Measurements from ENCODE around the gene NXN.
"Not testable (repeated sequence)": the region's sequence is repeated elsewhere in the genome, so short reads cannot be mapped to it uniquely, and the experiment has no call there.

Gene NXN

GRCh38 chr17:814371-814770 is 165.2 kb downstream of the NXN start:
- DNase-seq, result no peak

- DNase-seq, result no peak
Observed at GRCh38 chr17:812638-813204, 166.9 kb downstream of the NXN start.

GRCh38 chr17:811051-811784 is 168.4 kb downstream of the NXN start:
- DNase-seq, result peak; percentile 15 to 16

GRCh38 chr17:807523-808294 is 171.9 kb downstream of the NXN start:
- DNase-seq, result no peak

- no peak for DNase-seq
Observed at GRCh38 chr17:806781-807522, 172.6 kb downstream of the NXN start.

- DNase-seq, result no peak
Observed at GRCh38 chr17:806346-806745, 173.2 kb downstream of the NXN start.

- DNase-seq, result not testable (repeated sequence)
Observed at GRCh38 chr17:805886-806285, 173.7 kb downstream of the NXN start.

GRCh38 chr17:804541-805435 is 174.8 kb downstream of the NXN start:
- peak in 1 of 2 experiments; percentile 35 for DNase-seq

- DNase-seq, result no peak
Observed at GRCh38 chr17:802901-803881, 176.4 kb downstream of the NXN start.

GRCh38 chr17:802481-802880 is 177.1 kb downstream of the NXN start:
- DNase-seq, result no peak

- DNase-seq, result no peak
Observed at GRCh38 chr17:801660-802059, 177.9 kb downstream of the NXN start.

- DNase-seq, result no peak
Observed at GRCh38 chr17:800446-801242, 178.9 kb downstream of the NXN start.

GRCh38 chr17:799261-799660 is 180.3 kb downstream of the NXN start:
- no peak for DNase-seq

- DNase-seq, result peak in 1 of 2 experiments; percentile 11
Observed at GRCh38 chr17:798246-798645, 181.3 kb downstream of the NXN start.

- no peak for DNase-seq
Observed at GRCh38 chr17:797236-797840, 182.2 kb downstream of the NXN start.

GRCh38 chr17:796609-797008 is 183.0 kb downstream of the NXN start:
- no peak for DNase-seq

- no peak for DNase-seq
Observed at GRCh38 chr17:795721-796120, 183.9 kb downstream of the NXN start.

- DNase-seq, result no peak
Observed at GRCh38 chr17:795276-795675, 184.3 kb downstream of the NXN start.

GRCh38 chr17:794876-795275 is 184.7 kb downstream of the NXN start:
- DNase-seq, result peak; percentile 82 to 89

- DNase-seq, result peak in 1 of 2 experiments; percentile 23
Observed at GRCh38 chr17:792277-792676, 187.3 kb downstream of the NXN start.
